Fibroblast of peridontal ligament (primary cell): ENCODE results near the gene KRT35.

Experiments used
- DNase-seq: peaks from one replicate; pipeline ENCODE4 v3.0.0-alpha.2; 2010; ENCODE audit errors: extremely low read depth

Gene KRT35

DNA sequence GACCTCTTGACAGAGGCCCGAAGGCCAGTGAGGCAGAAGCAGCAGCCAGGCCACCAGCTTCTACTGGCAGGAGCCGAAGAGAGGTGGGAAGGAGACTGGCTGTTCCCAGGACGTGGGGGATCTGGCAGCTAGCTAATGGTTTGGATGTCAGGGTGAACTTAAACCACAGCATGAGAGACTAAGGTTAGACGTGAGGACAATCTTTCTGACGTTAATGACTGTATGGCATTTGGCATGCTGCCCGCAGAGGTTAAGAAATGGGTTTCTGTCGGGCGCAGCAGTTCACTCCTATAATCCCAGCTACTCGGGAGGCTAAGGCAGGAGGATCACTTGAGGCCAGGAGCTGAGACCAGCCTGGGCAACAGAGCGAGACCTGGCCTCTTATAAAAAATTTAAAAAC lies 30.8 kb upstream of the KRT35 start:
- DNase-seq = no peak

DNA sequence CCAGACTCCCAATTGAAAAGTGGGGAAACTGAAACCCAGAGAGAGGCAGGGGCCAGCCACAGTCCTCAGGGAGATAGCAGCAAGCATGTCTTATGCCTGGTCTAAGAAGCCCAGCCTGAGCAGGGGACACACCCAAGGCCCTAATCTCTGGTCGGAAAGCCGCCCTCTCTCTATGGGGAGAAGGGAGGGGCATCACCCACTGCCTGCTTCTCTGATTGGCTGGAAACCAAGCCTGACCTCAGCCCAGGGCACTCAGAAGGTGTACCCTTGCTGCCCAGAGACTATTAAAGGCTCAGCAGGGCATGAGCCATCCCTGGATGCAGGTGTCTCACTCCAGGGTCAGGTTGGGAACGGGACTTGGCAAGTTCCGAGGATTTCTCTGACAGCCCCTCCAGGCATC lies 30.2 kb upstream of the KRT35 start:
- DNase-seq = no peak

DNA sequence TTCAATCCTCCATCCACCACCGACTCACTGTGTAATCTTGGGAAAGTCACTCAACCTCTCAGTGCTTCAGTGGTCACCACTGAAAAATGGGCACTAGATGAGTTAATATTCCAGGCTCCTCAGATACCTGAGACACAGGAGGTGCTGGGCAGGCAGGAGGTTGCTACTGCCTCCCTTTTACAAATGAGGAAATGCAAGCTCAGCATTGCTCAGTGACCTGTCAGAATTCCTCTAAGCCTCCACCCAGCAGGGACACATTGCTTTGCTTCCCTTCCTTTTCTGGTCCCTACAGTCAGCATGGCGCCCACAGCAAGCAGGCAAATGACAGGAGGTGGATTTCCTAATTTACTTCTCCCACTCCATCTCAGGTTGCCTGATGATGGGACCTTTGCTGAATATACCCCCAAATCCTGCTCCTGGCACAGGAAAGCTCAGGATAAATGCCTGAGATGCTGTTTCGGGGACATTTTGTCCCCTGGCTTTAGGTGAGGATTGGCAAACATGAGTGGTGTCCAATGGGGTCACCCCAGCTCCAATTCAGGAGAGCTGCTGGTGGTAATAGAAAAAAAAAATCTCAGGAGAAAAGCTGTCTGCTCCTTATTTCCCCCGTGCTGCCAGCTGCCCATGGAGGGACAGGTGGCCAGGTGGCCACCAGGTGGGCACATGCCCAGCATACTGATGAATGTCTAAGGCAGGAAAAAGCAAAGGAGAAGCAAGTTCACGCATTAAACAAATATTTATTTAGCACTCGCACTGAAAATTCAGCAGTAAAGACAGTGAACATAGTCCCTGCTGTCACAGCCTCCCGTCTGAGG lies 29.5 kb upstream of the KRT35 start:
- no peak for DNase-seq

DNA sequence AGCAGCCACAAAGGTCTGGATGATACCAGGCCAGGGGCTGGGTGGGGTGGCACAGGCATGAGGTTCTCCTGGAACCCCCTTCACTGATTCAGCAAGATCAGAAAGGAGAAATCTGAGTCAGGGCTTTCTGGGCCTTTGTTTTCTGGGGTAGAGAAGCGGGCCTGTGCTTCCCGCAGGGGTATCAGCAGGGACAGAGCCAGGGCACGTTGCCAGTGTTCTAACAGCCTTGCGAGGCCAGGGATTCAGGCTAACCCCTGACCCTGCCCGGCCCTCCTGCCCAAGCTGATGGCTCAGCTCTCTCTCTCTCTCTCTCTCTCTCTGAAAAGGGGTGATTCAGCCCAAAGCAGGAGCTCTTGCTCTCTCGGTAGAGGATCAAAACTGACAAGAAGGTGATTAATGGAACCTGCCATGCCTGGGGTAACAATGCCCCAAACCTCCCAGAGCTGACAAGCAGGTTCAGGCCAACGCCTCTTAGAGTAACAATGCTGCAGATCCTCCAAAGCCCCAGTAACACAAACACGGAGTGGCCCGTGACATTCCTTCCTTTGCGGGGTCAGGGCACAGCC lies 26.4 kb upstream of the KRT35 start:
- no peak for DNase-seq

DNA sequence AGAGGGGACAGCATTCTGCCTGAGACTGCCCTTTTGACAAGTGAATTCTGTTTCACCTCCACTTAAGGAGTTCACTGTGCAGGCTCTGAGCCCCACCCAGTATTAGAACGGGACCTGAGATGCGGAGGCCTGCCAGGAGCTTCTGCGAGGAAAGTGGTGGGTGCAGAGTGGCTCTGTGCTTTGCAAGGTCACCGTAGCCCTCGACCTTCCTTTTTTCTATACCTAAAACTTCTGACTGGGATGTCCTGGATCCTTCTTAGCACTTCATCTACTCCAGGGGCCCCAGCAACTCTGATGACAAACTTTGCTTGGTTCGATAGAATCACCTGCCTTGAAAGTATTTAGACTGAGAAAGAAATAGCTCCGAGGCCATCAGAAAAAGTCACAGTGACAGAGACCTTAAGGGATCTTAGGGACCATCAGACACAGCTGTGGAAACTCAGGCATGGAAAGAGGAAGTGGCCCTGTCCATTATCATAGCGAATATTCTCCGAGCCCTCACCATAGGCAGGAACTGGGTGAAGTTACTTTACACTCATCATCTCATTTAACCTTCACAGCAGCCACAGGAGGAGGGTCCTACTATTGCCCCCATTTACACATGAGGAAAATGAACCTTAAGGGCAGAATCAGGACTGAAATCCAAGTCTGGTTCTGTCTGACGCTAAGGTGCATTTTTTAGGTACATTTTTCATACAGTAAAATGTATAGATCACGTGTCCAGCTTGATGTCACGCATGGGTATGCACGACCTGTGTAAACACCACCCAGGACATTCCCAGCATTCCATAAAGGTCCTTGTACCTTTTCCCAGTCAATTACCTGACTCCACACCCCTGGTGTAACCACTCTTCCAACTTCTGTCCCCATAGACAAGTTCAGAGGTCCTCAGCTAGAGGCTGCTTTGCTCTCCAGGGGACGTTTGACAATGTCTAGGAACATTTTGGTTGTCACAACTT lies 25.1 kb upstream of the KRT35 start:
- no peak for DNase-seq

DNA sequence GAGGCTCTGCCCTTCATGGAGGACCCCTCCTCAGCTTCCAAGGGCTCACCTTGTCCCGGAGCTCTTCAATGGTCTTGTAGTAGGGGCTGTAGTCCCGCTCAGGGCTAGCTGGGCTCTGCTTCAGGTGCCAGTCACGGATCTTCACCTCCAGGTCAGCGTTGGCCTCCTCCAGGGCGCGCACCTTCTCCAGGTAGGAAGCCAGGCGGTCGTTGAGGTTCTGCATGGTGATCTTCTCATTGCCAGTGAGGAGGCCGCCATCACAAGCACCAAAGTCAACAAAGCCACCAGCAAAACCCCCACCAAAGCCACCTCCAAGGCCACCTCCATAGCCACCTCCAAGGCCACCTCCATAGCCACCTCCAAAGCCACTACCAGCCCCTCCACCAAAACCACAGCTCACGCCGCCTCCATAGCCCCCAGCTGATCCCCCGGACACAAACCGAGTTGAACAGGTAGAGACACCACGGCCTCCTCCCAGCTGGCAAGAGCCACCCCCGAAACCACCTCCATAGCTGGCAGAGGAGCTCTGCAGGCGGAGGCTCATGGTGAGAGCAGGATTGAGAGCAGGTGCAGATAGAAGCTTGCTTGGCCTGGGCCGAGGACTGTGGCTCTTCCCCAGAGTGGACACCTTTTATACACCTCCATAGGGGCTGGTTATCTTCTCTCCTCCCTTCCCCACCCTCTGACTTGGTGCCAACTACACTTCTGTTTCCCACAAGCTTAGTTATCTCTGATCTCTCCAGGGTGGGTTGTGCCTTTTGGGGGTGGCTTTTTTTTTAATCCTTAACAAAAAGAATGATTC lies 24.3 kb upstream of the KRT35 start, which contains the start of gene KRT13:
Gene KRT13, minus strand, starts transcription at position 606 of the 802 bp plus-strand sequence. Its CDS starts 62 bp downstream, at position 544.
- DNase-seq = no peak

DNA sequence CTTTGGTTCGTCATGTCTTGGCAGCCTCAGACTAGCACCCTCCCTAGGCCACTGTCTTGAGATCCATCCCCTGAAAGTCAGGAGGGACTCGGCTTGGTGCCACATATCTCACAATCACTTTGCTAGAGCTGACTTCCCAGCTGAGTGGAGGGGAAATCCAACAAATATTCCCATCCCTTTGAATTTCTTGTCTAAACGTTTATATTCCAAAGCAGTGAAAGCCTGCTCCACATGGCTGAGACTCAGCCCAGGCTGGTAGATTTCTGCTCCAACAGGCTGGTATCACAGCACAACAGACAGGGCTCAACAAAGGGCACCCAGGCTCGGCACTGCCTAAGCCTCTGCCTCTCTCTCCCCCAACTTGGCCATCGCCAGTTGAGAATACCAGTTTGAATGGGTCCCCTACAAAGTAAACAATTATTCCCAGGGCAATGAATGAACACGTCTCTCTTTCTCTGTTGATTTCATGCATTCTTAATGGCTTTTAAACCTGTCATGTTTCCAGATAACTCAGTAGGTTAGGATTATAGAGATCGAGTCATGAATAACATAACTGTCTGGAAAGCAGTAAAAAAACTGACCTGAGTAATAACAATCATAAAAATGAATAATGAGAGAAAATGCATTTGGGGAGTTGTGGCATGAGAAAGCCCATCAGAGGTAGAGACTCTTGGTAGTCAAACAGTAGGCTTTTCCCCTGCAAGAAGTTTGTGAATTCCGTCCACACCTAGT lies 23.5 kb upstream of the KRT35 start:
- DNase-seq = no peak

DNA sequence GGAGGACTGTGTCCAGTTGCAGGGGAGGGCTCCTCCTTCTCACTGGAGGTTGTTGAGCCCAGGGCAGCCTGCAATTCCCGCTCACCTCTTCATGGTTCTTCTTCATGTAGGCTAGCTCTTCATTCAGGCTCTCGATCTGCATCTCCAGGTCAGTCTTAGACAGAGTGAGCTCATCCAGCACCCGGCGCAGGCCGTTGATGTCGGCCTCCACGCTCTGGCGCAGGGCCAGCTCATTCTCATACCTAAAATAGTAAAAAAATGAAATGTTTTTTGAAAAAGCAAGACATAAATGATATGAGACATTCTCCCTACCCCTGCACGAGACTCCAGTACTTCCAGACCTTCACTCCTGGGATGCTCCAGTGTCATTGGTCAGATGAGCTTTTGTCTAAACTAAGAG lies 22.3 kb upstream of the KRT35 start:
- DNase-seq = no peak

DNA sequence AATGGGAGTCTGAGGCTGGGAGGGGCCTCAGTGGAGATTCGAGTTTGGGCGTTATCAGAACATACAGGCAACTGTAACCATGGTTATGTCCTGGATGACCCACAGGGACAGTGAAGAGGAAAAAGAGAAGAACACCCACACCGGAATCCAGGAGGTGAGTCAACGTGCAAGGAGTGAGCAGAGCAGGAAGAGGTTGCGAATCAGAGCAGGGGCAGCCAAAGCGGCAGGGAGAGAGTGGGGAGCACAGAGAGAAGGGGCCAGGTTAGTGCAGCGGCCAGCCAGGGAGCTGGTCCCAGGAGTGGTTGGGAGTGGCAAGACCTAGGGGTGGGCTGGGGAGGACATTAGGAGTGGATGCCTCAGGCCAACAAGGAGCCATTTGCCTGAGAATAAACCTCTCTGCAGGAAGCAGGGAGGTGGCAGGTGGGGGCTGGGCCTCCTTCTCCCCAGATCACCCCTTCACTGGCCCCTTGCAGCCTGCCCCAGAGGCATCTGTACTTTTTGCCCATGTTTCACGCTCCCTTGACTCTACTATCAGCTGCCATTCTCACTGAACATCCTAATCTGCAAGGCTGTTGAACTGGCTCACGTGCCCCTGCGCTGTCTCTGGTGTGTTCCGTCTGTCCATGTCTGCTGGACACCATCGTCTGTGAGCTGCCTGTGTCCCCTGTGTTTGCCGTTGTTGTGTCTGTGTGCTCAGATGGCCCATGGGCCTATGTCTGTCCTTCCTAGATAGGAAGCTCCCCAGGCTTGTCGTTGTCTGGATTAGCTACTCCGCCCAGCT lies 19.4 kb upstream of the KRT35 start:
- peak; percentile 12 for DNase-seq

DNA sequence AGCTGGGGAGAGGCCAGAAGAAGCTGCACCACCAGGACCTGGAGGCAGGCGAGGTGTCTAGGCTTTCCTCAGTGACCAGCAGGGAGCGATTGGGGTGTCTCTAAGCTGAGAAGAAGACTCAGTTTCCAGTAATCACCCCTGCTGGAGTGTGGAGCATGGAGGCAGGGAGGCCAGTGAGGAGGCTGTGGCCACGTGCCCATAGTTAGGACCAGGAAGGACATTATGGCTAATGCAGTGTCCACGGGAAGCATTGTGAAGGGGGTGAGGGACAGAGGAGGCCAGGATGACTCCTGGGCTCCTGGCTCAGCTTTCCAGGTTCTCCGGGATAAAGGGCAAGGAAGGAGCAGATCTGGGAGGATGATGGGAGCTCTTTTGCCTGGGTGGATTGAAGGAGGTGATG lies 18.8 kb upstream of the KRT35 start:
- no peak for DNase-seq

DNA sequence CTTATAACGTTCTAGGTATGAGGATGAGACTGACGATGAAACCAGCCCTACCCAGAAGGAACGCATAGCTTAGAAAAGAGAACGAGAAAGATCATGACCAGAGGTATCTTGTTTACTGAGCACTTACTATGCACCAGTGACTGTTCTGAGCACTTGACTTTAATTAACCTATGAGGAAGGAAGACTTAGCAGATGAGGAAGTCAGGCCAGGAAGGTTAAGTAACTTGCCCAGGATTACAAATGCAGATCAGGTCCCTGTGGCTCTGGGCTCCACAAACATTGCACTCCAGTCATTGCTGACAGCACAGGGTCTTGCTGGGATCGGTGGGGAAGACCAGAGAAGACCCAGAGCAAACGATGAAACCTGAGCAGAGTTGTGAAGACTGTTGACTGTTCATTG lies 17.3 kb upstream of the KRT35 start:
- DNase-seq = no peak

DNA sequence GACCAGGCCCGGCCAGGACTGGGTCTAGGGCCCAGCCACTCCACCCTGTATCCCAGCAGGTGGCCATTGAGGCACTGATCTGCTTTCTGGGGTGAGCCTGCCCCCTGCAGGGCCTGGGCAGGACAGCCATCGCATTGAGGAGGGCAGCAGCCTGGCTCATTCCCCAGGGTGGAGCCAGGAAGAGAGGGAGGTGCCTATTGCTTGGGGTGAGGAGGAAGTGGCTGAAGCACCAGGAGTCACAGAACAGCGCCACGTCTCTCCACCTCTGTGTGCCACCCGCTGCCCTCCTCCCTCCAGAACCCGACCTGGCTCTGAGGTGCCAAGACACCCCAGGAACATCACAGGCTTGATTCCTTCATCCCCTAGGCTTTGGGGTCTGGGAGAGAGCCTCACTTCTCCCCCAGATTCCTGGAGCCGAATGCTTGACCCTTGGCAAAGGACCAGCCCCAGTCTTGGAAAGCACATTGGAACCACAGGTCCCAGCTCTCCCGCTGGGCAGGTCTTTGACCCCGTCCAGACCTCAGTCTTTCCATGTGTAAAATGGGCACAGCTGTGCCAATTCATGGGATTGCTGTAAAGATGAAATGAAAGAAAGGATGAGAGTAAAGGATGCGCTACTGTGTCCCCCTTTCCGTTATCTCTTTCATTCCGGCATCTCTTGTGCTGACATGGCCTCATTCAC lies 16.0 kb upstream of the KRT35 start:
- DNase-seq = peak; percentile 71

DNA sequence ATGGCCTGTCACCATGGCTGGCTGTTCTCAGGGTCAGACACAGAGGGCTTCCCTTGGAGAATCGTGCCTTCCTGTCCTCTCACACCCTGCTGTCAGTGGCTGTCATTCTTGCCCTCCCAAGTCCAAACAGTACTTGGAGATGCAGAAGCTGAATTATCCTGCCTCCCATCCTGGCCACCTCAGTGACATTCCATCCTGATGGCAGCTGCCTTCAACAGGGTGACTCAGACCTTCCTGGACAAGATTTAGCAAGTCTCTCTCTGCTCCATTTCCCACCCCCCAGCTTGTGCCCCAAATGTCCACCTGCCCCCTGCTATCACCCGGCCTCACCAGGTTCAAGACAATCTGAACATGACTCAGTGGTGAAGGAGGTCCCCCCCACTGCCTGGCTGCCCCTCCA lies 13.6 kb upstream of the KRT35 start:
- peak; percentile 28 for DNase-seq

DNA sequence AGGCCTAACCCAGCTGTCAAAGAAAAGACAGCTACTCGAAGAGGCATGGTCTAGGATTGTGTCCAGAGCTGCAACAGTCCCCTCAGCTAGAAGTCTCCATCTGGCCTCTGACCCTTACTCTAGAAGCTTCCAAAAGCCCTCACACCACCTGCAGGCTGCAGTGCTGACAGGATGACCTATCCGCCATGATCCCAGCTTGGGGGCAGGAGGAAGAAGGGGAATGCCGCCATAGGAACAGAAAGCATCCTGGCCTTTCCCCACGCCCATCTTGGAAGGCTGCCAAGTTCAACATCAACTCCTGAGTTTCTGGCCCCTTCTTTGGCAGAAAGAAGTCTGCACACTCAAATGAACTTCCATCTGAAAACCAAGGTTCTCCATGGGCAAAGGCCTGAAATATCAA lies 11.8 kb upstream of the KRT35 start:
- peak; percentile 27 for DNase-seq

DNA sequence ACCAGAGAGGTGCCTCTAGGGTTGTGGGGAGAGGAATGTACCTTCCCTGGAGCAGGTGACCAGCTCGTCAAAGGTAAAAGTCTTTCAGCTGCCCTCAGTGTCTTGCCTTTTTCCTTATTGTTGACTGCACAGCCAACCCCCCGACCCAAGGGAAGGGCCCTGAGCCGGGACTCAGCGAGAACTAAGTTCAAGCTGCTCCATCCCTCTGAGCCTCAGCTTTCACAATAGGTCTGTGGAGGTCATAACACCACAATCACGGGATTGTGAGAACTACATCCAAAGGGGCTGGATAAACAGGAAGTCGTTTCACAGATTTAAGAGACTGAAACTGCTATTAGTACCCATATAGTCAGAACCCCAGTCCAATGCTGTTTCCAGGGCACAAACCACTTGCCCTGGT lies 11.4 kb upstream of the KRT35 start:
- DNase-seq = peak; percentile 46

DNA sequence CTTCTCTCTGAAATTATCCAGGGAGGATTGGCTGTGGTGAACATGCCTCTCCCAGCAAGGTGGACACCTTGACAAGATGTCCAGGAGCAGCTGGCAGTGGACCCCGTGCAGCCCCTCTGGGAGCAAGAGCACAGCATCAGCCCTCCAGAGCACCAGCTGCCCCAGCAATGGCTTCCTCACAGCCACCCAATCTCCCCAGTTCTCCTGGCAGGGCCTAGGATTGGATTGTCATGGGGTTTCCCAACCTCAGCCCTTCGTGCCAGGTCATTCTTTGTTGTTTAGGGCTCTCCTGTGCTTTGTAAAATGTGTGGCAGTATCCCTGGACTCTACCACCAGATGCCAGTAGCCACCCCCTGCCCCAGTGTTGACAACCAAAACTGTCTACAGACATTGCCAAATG lies 10.5 kb upstream of the KRT35 start:
- no peak for DNase-seq

DNA sequence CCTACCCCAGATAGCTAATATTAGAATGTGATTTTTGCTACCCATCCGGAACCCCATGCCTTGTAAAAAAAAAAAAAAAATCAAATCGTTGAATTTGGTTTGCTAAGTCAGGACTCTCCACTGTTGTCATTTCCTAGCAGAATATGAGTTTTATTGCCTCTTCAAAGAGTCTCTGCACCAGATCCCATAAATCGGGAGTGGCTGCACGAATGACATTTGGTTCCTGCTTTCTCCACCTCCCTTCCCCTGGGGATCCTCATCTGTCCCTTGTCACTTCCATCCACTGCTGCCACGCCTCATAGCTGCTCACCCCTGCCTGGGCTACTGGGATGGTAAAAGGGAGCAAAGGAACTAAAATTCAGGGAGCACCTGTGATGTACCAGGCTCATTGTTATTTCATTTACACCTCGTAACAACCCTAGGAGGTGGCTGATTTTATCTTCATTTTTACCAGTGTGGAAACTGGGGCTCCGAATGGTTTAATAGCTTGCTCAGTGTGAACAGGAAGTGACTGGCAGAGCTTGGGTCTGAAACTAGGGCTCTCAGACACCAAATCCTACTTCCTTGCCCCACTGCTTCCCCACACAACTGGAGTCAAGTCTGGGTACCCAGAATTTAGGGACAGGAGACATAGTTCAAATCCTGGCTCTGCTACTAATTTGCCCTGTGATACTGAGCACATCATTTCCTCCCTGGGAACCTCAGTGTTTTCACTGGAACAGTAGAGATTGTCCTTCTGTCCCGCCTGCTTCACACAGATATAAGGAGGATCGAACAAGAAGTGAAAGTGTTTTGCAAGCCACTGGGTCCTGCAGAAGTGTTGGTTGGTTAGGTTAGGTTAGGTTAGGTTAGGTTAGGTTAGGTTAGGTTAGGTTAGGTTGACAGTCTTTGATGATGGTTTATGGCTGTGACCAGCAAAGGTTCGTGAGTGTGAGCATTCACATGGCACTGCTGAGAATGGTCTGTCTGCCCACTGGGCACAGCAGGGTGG lies 9.3 kb upstream of the KRT35 start:
- DNase-seq = no peak

DNA sequence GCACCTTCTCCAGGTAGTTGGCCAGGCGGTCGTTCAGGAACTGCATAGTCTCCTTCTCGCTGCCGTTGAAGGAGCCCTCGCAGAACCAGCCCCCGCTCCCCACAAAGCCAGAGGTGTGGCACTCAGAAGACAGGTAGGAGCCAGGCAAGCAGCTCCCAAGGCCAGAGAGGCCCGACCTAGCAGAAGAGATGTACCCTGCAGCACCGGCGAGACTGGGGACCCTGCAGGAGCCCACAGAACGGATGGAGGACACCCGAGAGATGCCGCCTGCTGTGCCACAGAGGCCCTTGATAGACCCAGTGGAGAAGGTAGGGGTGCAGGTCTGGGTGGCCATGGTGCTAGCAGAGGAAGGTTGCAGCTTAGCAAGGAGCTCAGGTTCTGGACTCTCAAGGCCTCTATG lies 8.6 kb upstream of the KRT35 start, which contains the start of gene KRT36:
Gene KRT36, minus strand, starts transcription at position 380 of the 400 bp plus-strand sequence. Its CDS starts 46 bp downstream, at position 334.
- no peak for DNase-seq
